ENCODE data around the gene CCDC92.

GRCh38 chr12:123908884-123909725, 63.5 kb downstream of the CCDC92 start:
- TF ChIP-seq CTCF (IDR thresholded peaks at IDR 0.05) (no peak), POLR2A (IDR thresholded peaks at IDR 0.05) (no peak)
